ENCODE data around the gene CMTR1.
"Not testable (repeated sequence)": the region's sequence is repeated elsewhere in the genome, so short reads cannot be mapped to it uniquely, and the experiment has no call there.

CMTR1 gene

DNA sequence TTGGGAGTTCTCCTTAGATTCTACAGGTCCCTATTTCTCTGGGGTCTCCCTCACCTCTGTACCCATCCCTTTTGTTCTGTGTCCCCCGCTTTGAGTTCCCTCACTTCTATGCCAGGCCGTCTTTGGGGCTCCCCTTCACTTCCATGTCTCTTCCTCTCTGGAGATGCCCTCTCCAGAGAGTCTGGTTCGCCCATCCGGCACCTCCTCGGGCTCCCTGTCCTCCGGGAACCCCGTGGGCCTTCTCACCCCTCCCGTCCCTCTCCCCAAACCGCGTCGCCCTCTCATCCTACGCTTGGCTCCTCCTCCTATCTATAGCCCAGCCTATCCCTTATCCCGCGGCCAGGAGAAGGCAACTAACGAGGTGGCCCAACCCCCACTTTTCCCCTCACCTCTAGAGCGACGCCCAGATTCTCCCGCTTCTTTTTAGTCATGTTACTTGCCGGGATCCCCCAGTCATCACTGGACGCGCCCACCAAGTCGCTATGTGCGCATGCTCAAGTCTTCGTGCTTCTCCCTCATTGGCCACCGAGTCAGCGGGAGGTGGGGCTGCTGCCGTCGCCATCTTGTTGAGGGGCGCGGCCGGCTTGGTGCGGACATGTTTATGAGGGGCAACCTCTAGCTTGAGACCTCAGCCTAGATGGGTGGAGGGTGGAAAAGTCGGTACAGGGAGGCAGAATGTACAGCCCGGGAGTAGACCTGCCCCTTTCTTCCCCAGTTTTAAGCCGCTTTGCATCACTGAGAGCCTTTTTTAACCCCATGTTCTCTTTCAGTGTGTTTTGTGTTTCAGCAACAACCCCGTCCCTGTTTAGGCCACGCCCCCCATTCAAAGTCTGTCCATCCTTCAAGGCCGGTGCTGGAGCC, 66.6 kb downstream of the CMTR1 start, which contains the start of gene CCDC167:
TSS of gene CCDC167 (minus strand) at position 461 of the 861 bp plus-strand sequence. CDS start at position 431, 30 bp downstream.
- peak within 1 kb of the TSS; percentile 75 for H3K4me3 ChIP-seq (replicated peaks; ENCODE audit: low read depth, low read length)
- TF ChIP-seq, protein P1, sequence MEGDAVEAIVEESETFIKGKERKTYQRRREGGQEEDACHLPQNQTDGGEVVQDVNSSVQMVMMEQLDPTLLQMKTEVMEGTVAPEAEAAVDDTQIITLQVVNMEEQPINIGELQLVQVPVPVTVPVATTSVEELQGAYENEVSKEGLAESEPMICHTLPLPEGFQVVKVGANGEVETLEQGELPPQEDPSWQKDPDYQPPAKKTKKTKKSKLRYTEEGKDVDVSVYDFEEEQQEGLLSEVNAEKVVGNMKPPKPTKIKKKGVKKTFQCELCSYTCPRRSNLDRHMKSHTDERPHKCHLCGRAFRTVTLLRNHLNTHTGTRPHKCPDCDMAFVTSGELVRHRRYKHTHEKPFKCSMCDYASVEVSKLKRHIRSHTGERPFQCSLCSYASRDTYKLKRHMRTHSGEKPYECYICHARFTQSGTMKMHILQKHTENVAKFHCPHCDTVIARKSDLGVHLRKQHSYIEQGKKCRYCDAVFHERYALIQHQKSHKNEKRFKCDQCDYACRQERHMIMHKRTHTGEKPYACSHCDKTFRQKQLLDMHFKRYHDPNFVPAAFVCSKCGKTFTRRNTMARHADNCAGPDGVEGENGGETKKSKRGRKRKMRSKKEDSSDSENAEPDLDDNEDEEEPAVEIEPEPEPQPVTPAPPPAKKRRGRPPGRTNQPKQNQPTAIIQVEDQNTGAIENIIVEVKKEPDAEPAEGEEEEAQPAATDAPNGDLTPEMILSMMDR (IDR thresholded peaks at IDR 0.05; ENCODE audit: low read length, missing control alignments), result no peak
- DNase-seq (ENCODE audit: low read depth), result peak; percentile 97

DNA sequence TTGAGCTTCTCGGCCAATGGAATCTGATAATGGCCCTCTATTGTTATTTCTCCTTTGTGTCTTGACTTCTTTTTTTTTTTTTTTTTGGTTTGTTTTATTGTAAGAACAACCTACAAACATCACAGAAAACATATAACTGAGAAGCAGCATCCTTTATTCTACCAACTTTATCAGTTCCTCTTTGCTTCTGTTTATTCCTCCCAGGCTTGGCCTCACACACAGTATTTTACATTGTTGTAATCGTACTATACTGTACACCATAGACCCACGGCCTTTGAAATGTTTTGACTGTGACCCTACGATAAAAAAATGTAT, 67.2 kb downstream of the CMTR1 start:
- DNase-seq (ENCODE audit: low read depth), result no peak
- peak overlapping the region; percentile 75 for H3K4me3 ChIP-seq (replicated peaks; ENCODE audit: low read depth, low read length)
- TF ChIP-seq, protein P1 (IDR thresholded peaks at IDR 0.05; ENCODE audit: low read length, missing control alignments), result no peak

DNA sequence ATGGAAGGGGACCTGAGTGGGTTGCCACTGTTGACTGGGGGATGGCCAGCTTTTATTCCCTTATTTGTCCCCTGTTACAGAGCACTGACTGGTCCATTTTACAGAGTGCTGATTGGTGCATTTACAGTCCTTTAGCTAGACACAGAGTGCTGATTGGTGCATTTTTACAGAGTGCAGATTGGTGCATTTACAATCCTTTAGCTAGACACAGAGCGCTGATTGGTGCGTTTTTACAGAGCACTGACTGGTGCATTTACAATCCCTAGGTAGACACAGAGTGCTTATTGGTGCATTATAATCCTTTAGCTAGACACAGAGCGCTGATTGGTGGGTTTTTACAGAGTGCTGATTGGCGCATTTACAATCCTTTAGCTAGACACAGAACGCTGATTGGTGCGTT, 67.9 kb downstream of the CMTR1 start:
- DNase-seq (ENCODE audit: low read depth); H3K4me3 ChIP-seq (replicated peaks; ENCODE audit: low read depth, low read length): not testable (repeated sequence)

DNA sequence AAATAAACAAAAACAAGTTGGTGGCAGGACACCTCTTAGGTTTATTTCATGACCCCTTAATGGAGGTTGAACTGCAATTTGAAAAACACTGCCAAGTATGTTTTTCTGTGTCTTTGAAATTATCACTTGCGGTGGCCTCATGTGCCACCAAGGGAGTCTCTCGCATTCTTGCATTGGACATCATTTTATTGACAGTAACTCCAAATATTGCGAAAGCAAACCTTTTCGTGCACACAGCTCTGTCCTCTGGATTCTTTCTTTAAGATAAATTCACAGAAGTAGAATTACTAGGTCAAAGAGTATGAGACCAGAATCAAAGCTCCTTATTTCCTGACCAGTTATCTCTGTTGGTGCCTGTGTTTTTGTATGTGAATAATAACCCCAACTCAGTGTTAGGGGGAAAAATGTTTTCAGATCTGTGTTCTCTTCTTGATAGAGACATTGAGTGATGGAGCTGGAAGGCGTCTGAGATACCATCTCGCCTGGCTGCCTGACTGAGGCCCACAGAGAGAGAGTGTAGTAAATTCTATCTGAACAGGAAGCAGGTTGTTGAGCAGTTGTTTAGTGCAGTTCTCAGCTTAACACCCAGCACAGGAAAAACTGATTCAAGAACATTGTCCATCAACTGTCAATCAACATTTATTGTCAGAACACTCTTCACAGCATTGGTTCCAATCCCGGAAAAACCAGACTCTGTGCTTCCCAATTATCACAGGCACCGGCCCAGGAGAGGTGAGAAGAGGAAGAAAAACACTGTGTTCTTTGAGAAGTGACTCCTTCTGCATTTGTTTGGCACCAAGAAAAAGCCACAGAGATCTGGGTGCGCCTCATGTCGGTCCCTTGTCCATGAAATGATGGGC, 68.8 kb downstream of the CMTR1 start:
- DNase-seq (ENCODE audit: low read depth), result no peak
- no peak overlapping the region for H3K4me3 ChIP-seq (replicated peaks; ENCODE audit: low read depth, low read length)
- TF ChIP-seq, protein P1 (IDR thresholded peaks at IDR 0.05; ENCODE audit: low read length, missing control alignments), result no peak

- no peak overlapping the region for H3K4me3 ChIP-seq (replicated peaks; ENCODE audit: low read depth, low read length)
- no peak for DNase-seq (ENCODE audit: low read depth)
- TF ChIP-seq, protein P1 (IDR thresholded peaks at IDR 0.05; ENCODE audit: low read length, missing control alignments), result no peak
Observed at GRCh38 chr6:37502703-37503291, 69.8 kb downstream of the CMTR1 start.

DNA sequence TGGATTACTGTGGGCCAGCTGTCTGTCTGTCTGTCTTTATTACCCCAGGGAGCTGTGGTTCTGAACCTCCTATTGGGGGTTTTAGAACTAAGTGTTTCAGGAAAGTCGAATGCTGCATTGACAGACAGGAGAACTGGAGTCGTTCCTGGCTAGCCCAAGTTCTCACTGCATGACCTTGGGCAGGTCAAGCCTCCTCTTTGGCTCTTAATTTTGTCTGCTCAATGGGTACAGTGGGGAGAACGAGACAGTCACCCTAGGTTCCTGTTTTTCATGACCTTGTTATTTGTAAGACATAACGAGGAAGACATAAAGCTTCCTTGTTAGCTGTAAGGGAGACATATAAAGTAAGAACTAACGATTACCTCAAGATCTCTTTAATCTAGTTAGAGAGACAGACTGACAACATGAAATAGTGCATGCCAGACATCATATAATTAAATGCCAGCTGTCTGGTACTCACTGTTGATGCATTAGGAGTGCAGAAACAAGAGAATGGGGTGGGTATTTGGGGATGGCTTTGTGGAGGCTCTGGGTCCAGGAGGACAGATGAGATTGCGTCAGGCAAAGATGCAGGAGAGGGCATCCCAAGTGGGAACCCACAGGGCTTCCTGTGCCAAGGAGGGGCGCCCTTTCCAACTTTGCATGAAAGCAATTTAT, 70.4 kb downstream of the CMTR1 start:
- TF ChIP-seq, protein P1 (IDR thresholded peaks at IDR 0.05; ENCODE audit: low read length, missing control alignments), result no peak
- no peak for DNase-seq (ENCODE audit: low read depth)

More for the DNA sequence above, 70.4 kb downstream of the CMTR1 start:
- H3K4me3 ChIP-seq (replicated peaks; ENCODE audit: low read depth, low read length), result no peak overlapping the region
